NCI-H1092 treated with DMSO at 0.1 percent for 48 hours (cell line): Measurements from ENCODE around the gene RAPGEF1.
"Not testable (repeated sequence)": the region's sequence is repeated elsewhere in the genome, so short reads cannot be mapped to it uniquely, and the experiment has no call there.

Source experiments
- DNase-seq: peaks from one replicate; lab custom pipeline; 2025; lab: John Stamatoyannopoulos, UW

RAPGEF1 gene

DNA sequence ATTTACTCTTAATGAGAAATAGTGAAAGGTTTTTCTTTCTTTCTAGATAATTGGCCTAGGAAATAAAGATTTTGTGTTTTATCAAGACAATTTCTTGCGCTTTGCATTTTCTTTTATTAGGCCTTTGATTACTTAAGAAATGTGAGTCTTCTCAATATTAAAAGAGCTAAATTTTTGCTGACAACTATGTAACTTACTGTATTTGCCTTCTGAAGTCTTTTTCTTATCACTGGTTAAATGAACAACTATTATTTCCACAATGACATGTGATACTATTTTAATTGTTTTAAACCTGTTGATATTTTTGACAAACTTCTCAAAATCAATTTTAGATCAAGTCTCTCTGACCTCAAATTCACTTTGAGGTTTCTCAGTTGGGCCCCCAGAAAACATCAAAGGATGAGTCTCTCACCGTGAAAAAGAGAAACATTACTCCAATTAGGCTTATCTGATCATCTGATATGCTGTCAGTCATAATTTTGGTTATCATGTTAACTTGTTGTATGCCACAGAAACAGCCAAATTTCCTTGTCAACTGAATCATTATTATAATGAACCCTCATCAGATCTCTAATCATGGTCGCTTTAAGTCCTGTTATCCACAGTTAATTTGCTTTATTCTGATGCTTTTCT is 48.8 kb downstream of the RAPGEF1 start:
- no peak for DNase-seq

- DNase-seq: no peak
These were observed 49.4 kb downstream of the RAPGEF1 start for GRCh38 chr9:131690462-131690861.

- DNase-seq: no peak
These were observed 51.5 kb downstream of the RAPGEF1 start for GRCh38 chr9:131688377-131688776.

GRCh38 chr9:131685753-131686706 is 53.8 kb downstream of the RAPGEF1 start:
- DNase-seq: no peak

DNA sequence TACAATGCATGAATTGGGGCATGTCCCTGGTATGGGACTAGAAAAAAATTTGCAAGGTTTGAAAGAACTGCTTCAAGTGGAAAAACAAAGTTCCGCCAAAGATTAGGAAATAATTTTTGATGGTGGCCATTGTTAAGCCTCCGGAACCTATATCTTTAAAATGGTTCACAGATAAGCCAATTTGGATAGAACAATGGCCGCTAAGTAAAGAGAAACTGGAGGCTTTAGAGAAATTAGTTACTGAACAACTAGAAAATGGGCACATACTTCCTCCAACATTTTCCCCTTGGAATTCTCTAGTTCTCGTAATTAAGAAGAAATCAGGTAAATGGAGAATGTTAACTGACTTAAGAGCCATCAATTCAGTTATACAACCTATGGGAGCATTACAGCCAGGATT is 56.8 kb downstream of the RAPGEF1 start:
- not testable (repeated sequence) for DNase-seq

DNA sequence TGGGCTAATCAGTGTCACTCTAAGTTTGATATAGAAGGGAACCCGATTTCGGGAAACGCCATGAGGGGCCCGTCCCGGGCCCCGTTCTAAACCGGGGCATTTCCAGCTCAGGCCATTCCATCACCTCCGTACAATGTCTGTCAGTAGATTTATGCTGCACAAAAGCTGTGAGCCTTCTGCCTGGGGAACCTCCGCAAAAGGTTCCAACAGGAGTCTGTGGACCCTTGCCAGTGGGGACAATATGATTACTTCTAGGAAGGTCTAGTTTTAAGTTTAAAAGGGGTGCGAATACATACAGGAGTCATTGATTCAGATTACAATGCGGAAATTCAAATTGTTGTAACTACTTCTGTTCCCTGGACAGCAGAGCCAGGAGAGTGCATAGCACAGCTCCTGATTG is 57.6 kb downstream of the RAPGEF1 start:
- no peak for DNase-seq

GRCh38 chr9:131681826-131682225 is 58.0 kb downstream of the RAPGEF1 start:
- not testable (repeated sequence) for DNase-seq

DNA sequence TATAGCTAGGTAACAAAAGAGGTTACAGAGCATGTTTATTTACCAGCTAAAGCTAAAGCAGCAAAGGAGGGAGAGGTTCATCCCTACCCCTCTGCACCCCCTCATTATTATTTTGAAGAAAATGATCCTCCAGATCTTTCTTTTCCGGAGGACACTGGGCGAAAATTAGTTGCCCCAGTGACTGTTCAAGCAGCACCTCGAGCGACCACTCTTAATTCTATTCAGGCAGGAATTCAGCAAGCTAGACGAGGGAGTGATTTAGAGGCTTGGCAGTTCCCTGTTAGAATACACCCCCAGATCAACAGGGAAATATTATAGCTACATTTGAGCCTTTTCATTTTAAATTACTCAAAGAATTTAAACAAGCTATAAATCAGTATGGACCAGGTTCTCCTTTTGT is 58.8 kb downstream of the RAPGEF1 start:
- not testable (repeated sequence) for DNase-seq

- DNase-seq: no peak
These were observed 60.4 kb downstream of the RAPGEF1 start for GRCh38 chr9:131679261-131680020.

GRCh38 chr9:131678499-131679111 is 61.3 kb downstream of the RAPGEF1 start:
- DNase-seq: peak; percentile 20

GRCh38 chr9:131677444-131678180 is 62.3 kb downstream of the RAPGEF1 start:
- no peak for DNase-seq

DNA sequence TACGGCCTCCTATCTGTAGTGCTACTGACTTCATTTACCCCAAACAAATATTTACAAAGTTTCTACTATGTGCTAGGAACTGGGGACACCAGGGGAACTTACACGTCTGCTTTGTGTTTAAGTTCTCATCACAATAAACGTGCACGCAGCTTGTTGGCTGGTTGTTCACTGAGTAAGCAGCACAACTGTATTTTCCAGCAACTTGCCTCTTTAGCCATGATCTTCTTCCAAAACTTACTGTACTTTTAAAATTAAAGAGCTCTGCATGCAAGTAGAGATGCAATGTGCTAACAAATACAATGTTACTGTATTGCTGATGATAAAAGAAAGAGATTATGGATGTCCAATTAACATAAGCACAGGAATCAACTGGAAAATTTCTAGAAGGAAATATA is 62.8 kb downstream of the RAPGEF1 start:
- DNase-seq: no peak

- no peak for DNase-seq
These were observed 63.4 kb downstream of the RAPGEF1 start for GRCh38 chr9:131676431-131676972.

- DNase-seq: no peak
These were observed 64.3 kb downstream of the RAPGEF1 start for GRCh38 chr9:131675437-131676022.

GRCh38 chr9:131674425-131675421 is 65.2 kb downstream of the RAPGEF1 start:
- DNase-seq: no peak

DNA sequence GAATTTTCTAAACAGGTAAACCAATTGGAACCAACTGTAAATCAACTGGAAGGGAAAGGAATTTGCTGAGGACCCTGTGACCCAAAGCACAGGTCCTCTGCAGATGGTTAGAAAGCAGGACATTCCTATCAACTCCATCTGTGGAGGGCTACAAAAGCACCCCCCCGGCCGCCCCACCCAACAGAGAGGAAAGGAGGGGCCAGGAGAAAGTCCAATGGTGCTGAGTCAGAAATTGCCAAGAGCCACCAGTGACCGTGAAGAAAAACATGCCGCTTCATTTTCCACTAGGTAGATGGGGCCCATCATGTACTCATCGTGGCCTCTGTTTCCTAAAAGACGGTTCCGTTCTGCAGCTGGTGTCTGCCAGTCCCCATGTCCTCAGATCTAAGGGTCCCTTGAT is 66.3 kb downstream of the RAPGEF1 start:
- DNase-seq: no peak

- no peak for DNase-seq
These were observed 66.8 kb downstream of the RAPGEF1 start for GRCh38 chr9:131673068-131673467.

DNA sequence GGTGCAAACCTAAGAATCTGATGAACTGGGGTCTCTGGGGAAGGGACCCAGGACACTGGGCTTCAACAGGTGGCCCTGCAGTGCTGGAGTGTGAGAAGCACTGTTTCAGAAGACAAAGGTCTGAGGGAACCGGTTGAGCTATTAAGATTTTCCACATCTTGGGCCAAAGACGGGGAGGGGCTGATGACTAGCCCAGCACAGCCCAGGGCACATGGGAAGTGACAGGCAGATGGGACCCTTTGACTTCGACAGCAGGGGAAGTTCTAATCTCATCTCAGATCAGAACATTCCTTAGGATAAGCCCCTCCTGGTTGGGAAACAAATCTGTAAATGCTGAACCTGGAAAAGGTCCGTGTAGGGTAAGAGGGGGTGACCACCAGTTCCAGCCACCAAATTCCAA is 67.4 kb downstream of the RAPGEF1 start:
- no peak for DNase-seq

DNA sequence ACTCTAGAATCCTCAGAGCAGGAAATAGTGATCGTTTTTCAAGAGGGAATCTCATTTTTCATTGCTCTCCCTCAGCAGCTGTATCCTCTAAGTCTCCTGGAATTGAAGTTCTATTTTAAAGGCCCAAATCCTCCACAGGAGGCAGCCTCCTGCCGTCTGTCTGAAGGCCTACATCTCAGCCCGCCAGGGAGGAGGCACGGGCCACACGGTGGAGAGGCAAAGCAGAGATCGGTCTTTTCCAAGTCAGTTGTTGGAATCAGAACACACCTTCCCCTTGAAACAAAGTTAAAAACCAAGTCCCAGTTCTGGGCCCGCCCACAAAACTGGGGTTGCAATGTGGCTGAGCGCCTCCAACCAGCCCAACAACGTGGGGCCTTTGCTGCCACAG is 68.7 kb downstream of the RAPGEF1 start:
- DNase-seq: no peak
